Measurements from ENCODE around the gene JADE1.

DNA sequence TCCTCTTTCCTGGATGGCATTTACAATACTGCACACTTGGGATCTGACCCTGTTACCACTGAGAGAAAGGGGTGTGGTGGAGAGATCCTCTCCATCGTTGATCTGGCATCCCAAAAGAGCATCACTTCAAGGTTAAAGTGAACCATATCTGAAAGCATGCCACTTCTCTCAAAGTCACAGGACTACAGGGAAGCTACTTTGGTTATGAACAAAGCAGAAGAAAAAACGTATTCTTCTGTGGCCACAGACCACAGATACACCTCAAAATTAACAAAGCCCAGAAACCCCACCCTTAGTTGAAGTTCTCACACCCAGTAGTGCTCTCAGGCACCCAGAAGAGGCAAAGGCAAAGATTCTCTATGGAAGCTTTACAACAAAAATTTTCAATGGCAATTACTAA lies 108.3 kb downstream of the JADE1 start:
- TF ChIP-seq, protein P1, sequence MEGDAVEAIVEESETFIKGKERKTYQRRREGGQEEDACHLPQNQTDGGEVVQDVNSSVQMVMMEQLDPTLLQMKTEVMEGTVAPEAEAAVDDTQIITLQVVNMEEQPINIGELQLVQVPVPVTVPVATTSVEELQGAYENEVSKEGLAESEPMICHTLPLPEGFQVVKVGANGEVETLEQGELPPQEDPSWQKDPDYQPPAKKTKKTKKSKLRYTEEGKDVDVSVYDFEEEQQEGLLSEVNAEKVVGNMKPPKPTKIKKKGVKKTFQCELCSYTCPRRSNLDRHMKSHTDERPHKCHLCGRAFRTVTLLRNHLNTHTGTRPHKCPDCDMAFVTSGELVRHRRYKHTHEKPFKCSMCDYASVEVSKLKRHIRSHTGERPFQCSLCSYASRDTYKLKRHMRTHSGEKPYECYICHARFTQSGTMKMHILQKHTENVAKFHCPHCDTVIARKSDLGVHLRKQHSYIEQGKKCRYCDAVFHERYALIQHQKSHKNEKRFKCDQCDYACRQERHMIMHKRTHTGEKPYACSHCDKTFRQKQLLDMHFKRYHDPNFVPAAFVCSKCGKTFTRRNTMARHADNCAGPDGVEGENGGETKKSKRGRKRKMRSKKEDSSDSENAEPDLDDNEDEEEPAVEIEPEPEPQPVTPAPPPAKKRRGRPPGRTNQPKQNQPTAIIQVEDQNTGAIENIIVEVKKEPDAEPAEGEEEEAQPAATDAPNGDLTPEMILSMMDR (conservative IDR thresholded peaks at IDR 0.05; ENCODE audit: low read depth, low read length): no peak
- TF ChIP-seq CEBPB (IDR thresholded peaks at IDR 0.05; ENCODE audit: low read depth, low read length): no peak
- no peak for TF ChIP-seq RAD21 (IDR thresholded peaks at IDR 0.05; ENCODE audit: low read length)
- no peak for TF ChIP-seq MXI1 (IDR thresholded peaks at IDR 0.05; ENCODE audit: borderline replicate concordance, low read depth, low read length)
- no peak for TF ChIP-seq POLR2A (IDR thresholded peaks at IDR 0.05; ENCODE audit: low read depth, low read length)
